ENCODE measurements around the gene PLAAT2.

GRCh38 chr11:63573881-63574855, 11.0 kb upstream of the PLAAT2 start:
- TF ChIP-seq CTCF (IDR thresholded peaks at IDR 0.05) (no peak), POLR2A (IDR thresholded peaks at IDR 0.05) (no peak), POLR2AphosphoS5 (IDR thresholded peaks at IDR 0.05) (no peak)

Measured in breast epithelium (tissue), 3 donors.